ENCODE results near the gene VMAC.

The VMAC gene

DNA sequence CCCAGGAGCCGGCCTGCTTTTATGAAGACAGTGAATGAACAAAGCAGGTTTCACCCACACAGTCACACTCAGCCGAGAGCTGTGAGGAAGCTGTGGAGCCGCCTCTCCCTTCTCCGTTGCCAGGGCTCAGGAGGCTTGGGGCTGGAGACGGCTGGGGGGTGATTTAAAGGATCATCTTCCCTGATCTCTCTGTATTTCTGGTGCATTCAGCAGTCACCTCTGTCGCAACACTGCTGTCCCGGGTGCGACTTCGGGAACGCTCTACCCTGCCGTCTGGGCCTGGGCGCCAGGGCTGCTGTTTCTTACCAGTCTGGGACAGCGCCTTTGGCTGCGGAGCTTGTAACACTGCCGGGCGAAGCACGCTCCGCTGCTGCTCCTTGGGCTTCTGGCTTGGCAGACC, 27.5 kb downstream of the VMAC start:
- no peak for DNase-seq

DNA sequence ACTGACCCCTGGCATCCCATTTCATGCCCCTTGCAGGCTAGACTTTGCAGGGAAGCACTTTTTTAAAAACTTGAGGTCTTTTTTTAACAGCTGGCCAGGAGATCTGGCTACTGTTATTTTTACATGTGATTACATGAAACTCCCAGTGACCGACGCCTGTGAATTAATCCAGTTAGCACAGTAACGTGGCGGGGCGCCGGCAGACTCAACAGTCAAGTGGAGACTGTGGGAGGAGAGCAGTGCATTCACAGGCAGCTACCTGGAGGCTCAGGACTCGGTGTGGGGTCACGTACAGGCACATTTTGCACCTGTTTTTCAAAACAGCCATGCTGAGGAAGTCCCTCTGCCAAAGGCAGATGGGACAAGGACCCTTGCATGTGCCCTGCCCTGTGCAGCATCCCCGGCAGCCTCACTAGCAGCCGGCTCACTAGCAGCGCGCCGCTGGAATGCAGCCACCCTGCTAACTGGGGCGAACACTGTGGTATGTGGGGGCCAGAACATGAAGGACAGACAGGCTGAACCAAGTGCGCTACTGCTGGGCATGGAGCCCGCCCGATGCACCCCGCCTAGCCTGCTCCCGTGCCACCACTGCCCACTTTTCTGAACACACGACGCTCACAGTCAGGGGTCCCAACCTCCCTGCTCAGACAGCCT, 28.1 kb downstream of the VMAC start:
- DNase-seq: no peak

DNA sequence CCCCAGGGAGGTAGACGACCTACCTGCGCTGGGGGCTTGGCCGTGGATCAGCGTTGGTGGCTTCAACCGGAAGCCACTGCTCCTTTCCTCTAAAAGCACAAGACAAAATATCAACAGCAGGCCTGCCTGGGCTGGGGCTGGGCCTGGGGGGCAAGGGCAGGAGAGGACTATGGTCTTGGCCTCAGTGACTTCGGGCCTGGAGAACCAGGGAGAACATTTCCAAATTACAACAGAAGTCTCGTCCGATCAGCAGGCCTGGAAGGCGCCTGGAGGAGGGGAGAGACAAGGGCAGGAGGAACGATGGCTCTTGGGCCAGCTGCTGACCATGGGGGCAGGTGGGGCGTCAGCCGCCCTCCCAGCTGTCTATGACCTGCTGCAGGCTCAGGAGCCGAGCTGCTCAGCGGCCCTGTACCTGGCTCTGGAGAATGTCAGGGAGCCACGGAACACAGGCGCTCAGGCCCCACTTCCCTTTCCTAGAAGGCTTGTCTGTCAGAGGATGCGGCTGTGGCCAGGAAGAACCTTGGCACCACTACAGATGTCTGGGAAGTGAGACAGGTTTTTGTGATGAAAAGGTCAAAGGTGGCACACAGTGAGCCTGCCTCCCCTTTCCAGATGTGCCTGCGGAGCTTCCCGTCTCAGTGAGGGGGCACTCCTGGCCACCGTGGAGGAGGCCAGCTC, 28.9 kb downstream of the VMAC start:
- DNase-seq: no peak

DNA sequence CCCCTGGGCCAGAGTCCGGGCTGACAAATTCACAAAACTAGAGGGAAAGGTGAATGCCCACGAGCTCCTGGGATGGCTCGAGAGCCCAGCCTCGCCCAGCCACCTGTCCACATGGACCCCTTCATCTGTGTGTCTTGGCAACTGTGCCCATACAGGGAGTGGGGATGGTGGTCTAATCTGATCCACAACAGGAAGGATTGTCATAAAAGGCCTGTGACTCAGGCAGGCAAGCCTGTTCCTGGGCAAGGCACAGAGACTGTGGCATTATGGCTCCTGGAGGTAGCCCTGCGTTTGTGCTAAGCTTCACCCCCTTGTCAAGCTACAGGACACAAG, 29.4 kb downstream of the VMAC start:
- no peak for DNase-seq

DNA sequence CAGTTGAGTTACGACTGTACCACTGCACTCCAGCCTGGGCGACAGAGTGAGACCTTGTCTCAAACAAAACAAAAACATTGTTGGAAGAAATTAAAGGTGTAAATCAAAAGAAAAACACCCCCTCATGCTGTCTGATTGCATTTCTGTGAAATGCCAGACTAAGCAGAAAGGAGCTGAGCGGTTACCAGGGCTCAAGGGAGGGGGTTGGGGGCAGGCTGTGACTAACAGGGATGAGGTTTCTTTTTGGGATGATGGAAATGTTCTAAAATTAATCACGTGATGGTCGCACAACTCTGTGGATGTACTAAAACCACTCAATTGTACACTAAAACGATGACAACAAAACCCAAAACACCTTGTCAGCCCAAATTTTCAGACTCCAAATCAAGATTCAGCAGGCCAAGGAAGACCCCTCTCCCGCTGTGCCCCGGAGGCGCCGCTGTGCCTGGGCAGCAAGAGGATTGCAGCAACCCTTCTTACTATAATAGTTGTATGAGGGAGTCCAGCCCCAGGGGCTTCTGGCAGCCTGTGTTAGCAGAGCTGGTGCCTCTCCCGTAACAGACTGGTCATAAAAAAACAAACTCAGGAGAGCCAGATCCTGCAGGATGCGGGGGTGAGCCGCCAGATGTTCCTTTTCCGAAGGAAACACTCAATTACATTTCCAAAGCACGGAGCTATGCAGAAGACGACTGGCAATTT, 30.3 kb downstream of the VMAC start:
- DNase-seq: no peak

DNA sequence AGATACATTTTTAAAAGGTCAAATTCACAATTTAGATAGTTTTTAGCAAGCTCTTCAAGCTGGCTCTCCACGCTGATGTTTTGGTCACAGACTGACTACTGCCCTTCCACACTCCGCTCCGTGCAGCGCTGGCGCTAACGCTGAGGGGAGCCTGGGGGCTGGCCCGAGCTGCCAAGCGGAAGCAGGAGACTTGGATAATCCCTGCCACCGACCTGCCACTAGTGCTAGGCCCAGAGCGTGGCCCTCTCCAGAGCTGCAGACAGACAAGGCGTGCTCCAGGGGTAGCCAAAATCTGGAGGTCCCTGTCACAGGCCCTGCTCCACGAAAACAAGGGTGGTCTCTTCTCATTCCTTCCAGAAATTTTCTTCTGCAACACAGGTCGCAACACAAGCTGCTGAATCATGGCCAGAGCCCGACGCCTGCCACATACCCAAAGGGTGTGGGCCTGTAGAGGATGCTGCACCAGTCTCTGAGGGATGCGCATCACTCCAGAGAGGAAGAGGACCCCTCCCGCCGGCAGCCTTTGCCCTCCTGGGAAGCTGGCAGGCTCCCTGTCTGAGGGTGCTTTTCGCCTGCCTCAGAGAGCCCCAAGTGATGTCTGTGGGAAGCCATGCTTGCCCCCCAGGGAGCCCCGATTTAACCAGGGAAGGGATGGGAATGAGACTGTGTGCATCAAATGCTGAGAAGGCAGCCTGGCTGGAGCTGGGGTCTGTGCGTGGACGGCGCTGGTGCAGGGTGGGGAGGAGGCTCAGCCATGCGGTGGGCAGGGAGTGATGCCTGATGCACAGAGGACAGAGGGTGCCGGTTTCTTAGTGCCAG, 31.0 kb downstream of the VMAC start:
- DNase-seq: no peak

DNA sequence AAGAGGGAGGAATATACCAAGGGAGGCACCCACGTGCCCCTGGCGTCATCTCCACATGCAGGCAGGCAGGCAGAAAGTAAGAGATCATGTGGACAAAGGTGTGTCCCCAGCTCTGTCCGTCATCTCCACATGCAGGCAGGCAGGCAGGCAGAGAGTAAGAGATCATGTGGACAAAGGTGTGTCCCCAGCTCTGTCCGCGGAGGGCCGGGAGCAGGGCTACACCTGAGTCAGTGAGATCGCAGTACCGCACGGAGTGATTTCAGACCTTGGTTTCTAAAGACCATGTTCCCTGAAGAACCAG, 31.6 kb downstream of the VMAC start:
- DNase-seq: no peak

DNA sequence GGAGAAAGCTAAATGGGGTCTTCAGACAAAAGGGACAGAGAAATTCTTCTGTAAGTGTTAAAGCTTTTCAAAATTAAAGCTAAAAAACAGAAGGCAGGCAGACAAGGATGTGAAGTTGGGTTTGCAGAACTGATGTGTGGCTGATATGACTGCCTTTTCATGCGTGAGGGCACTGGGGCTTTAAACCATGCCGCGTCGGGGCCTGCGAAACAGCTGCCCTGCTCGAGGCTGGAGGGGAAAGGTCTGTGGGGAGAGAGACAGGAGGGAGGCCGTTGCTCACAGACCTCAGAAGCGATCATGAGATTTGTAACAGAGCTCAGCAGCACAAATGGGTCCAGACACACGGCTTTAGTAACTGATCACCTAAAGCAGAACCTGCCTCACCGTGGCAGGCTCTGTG, 32.9 kb downstream of the VMAC start:
- DNase-seq: no peak

DNA sequence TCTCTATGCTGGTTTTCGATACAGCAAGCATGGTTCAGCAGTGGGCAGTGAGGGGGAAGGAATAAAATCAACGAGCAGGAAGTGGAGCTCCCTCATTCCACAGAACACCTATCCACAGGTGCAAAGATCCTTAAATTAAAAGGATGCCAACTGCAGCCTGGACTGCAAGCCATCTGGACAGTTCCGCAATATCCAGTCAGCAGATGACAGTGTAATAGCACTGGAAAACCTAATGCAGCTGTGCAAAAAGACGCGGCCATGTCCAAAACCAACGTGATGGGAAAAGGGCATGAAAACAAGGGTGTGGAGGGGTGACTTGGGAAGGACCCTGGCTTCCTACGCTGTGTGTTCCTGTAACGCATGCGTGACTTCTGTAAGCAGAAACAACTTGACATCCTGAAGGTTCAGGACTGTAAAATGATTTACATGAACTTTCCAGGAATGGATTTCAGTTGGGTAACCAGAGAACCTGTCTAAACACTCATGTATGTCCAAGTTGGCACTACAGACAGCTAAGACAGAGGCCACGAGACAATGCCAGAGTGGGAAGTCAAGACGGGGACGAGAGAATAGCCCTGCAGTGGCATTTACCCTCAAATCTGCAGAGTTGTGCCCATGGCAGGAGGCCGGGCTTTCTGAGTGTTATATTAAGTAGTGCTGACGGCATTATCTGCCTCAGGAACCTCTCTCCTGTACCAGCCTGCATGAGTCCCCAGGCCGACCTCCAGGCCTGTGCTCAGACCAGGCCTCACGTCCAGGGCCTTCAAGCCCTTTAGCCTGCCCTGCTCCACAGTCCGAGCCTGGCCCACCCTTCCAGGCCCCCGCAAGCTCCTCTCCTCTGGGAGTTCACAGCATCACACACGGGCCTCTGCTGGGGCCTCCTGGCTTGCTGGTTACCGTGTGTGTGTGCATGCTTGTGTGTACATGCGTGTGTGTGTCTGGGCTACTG, 35.9 kb downstream of the VMAC start:
- no peak for DNase-seq

DNA sequence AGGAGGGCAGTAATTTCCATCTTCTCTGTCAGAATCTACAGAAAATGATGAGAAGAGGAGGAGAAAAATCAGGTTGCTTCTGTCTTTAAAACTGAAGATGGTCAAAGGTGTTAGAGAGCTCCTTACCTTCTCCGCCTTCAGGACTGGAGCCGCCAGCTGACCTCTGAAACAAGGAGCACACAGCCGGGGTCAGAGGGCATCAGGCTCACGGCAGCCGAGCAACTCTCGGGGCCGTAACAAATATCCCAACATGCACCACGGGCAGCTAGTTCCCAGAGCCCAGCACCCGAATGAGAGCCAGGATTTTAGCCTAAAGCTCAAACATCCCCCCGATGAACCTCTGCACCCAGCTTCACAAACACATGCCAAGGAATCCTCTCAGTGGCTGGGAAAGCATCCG, 37.0 kb downstream of the VMAC start:
- no peak for DNase-seq

DNA sequence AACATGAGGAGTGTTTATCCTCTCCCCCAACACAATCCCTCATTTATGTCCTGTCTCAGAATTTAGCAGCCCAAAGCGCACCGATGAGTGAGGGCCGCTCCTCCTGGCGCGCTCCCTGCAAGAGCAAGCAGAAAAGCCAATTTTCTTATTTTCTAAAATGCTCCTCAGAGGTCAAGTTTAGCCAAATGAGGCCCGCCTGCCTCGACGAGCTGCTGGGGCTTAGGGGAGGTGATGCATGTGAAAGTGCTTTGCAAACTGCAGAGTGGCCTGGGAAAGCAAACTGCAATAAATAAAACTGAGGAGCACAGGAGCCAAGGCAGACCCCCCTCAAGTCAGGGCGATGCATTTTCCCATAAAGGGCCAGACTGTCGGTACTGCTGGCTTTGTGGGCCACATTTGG, 38.4 kb downstream of the VMAC start:
- DNase-seq: no peak

DNA sequence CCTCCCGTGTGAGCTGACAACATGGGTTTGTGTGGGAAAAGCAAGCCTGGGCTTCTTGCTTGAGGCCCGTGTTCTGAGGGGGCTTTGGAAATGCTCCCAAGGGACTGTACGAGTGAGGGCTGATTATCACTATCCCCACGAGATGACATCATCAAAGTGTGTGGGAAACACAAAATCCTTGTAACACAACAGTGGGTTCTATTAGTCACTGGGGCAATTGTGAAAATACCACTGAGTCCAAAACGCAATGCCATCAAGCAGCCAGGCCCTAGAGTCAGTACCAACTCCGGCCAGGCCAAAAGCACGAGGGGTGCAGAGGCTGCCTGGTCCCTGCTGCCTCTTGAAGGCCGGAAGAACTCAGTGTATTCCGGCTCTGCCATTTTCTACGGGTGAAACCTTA, 39.0 kb downstream of the VMAC start:
- no peak for DNase-seq

DNA sequence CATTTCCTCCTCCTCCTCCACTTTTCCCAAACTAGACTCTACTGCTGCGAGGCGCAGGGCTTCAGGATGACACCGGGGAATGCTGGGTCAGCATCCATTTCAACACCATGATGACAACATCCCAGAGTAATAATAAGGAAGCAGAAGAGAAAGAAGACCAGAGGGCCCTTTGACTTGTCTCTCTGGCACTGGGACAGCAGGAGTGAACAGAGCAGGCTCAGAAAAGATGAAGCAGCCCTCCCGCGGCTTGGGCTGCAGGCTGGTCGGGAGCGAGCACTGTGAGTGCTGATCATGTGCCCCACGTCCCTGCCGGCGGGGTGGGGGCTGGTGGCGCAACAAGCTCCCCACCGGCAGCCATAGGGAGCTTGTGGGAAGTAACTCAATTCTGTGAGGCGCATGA, 42.8 kb downstream of the VMAC start:
- no peak for DNase-seq

DNA sequence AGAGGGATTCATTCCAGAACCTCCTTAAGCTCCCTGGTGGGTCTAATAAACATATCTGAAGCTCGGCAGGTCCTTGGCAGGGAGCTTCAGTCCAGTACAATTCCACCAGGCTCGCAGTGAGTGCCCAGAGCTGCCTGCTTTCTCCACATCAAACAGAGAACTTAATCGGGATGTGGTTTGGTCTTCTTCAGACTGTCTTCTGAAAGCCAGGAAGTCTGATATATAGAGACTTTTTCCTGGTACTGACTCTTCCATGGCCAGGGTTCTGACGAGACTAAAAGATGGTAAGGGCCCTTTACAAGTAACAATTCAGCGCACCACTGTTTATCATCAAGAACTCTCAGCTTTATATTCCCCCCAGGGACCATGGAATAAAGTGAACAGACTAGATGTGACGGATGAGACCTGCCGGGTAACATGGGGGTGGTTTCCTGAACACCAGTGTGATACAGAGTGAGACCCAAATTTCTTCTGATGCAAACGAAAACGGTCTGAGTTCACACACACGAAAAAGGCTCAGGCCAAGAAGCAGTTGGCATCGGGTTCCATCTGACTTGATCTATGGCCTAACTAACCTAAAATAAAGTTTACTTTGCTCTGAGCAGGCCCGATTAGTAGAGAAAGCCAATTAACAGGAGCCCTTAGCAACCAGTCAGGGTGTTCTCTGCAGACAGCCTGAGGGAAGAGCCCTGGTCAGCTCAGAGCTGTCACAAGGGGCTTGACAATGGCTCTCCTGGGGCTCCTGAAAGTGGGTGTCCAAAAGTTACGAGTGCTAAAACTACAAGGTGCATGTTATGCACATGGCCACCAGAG, 44.3 kb downstream of the VMAC start:
- peak; percentile 14 to 38 for DNase-seq

DNA sequence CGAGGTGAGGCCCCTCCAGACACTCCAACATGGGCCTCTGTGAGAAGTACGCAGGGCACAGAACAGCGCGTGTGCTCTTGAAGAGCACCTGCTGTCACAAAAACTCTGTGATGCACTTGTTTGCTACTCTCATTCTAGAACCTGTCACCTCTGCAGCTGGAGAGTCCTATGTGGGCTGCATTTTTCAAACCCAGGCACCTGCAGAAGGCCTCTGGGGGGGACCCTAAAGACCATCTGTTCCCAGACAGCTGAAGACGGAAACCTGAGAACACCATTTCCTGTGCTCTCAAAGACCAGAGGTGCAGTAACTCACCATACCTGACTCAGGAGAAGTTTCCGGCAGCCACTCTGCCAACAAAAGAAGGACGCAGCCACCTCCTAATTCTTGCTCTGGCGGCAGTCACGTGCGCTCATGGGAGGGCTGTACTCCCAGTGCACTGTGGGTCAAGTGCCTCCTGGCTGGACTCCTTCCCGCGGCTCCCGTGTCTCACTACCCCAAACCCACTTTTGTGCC, 45.2 kb downstream of the VMAC start:
- DNase-seq: peak; percentile 40 to 51

DNA sequence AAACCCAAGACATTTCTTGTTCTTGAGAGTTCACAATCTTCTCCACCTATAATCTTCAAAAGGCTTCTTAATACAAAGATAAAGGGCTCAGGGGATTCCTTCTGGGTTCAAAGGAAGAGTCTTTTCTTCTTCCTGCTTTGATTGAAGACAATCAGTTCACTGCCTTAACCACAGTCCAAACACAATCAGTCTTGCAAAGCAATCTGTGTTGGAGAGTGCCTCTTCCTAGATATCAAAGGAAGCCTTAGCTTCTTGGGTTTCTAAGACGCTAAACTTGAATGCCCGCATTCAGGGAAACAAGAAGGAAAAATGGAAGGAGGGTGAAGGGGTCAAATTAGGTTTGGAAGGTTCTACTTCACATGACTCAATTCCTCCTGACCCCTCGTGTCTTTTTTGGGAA, 46.1 kb downstream of the VMAC start:
- no peak for DNase-seq

DNA sequence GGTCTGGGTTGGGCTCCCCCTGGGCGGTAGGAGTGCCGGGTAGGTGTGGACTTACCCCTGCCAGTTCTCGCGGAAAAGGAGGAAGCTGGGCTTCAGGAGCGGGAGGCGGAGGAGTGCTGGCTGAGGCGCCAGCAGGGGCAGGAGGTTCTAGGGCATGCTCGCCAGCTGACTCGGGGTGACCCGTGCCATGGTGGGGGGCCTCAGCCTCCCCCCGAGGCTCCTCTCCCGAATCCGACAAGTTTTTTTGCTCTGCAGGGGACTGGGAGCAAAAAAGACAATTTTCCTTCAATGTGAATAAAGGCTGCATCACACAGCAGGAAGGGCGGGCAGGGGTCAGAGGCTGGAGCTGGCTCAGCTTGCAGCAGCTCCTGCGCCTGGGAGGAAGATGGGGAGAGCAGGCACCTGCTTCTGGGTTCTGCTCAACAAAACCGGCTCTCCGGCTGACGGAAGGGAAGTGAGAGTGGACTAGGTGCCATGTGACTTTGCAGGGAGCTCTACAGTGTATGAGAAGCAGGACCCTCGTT, 46.7 kb downstream of the VMAC start:
- no peak for DNase-seq

DNA sequence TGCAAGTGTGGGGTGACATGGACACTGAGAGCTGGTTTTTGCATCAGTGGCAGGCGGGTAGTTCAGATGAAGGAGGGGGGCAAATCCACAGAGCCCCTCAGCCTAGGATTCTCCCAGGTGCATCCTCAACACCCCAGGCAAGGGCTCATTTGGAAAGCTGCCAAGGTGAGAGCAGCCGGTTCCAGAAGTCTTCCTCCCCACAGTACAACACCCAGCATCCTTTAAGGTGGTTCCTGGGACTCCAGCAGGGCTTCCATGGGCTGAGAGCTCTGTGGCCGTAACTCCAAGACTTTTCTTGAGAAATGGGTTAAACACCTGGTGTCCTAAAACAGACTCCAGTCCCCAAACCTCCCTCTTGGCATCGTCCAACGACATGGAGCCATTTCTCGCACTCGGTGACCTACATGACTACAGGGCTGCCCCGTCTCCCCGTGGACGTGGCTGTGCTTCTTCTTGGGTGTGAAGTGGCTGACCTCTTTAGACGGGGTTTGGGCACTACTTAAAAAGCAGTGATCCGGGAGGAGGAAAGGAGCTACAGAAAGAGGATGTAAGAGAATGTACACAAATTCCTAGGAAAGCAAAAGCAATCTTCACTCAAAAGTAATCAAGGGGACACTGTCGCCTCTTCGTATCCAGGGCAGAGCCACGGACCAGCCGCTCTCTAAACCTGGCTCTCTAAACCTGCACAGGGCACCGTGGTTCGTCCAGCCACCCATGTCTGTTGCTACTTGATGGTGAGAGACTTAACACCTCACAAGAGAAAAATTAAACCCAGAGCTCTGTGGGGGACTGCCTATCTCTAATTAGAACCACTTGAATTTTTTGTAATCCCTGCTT, 47.7 kb downstream of the VMAC start:
- no peak for DNase-seq

DNA sequence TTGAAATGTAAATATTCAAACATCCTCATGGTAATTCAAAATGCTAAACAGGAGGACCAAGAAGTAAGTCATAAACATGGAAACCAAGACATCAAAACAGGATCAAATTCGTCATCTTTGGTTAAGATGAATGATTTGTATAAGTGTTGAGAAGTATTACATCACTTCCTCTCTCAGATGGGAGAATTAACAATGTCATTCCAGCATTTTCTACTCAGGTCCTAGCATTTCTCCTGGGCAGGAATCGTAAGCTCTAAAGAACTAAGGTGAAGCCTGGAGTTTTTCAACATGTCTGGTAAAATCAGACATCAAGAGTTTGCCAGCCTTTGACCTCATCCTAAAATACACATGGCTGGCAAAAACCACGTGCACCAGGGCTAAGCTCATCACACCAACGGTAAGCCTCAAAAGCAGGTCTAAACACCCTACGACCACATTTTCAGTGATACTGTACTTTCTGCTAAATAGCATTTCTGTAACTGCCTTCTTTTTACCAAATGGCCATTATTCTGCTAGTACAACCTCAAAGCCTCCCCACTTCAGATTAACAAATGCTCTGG, 48.4 kb downstream of the VMAC start:
- DNase-seq: no peak

DNA sequence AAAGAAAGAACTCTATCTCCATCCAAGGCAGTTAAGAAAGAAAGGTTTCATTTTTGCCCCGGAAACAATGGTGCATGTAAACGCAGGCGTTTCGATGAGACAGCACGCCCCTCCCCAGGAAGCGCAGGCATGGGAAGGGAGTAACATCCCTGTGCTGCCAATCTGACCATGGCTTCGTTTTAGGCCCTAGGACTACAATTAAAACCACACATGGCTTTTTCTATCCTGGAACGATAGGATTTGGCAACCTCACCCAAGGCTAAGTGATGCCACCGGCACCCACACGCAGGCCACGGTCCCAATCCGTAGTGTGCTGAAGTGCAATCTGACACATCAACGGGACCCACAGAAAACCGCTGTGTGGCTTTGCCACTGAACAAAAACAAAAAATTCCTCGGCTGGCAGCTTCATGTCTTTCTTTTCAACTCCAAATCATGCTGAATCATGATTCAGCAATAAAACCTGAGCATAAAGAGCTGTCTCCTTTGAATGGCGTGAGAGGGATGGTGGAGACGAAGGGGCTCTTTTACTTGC, 49.1 kb downstream of the VMAC start:
- peak; percentile 41 to 58 for DNase-seq
